Panc1 (cell line): ENCODE data around the gene RPL3. TPM values are rescaled to one million over a fixed set of nuclear protein-coding genes. Genes with fewer than 3 reads are reported as not detected.
A peak's percentile ranks its signal among the peaks of the same experiment; 100 is the strongest.

Experiments used
- ATAC-seq: fragments of 200-7000 bp; cut with Tn5 transposase; 2 replicates; pipeline ENCODE4 v1.9.1; 2020; ENCODE audit warnings: mild to moderate bottlenecking, moderate library complexity
- BruUV-seq: library from RNA; stranded (reverse); fragments of 400-500 nt; replicated peaks from 2 replicates; lab custom pipeline; 2021; lab: Mats Ljungman, UMichigan
- CTCF ChIA-PET: fragments of 300-600 bp; sonication (Branson Sonifier 250); formaldehyde crosslinking; loops from one replicate; lab custom pipeline; 2022; ENCODE audit warnings: antibody characterized with exemption; lab: Charles Lee
- POLR2A ChIA-PET: fragments of 300-600 bp; sonication (Branson Sonifier 250); formaldehyde crosslinking; loops from one replicate; lab custom pipeline; 2022; ENCODE audit warnings: antibody characterized with exemption; lab: Charles Lee
- DNase-seq: peaks from one replicate; pipeline ENCODE4 v3.0.0-alpha.2; 2010; ENCODE audit warnings: low read depth, low spot score
- H3K27ac ChIP-seq: 2 replicates; pipeline ENCODE4 v1.5.1; 2011; ENCODE audit warnings: mild to moderate bottlenecking, low read length, inconsistent platforms
- H3K27me3 ChIP-seq: fragments of 200-500 bp; sonication (Bioruptor generic); 2 replicates; pipeline ENCODE4 v1.6.0; 2014; ENCODE audit warnings: low read length, inconsistent platforms; ENCODE audit not compliant: control insufficient read depth, insufficient read depth
- H3K36me3 ChIP-seq: fragments of 200-500 bp; sonication (Bioruptor generic); 2 replicates; pipeline ENCODE4 v1.5.1; 2014; ENCODE audit warnings: inconsistent platforms, mild to moderate bottlenecking, low read length, moderate library complexity; ENCODE audit not compliant: control insufficient read depth, insufficient read depth
- H3K4me1 ChIP-seq: 2 replicates; pipeline ENCODE4 v1.5.1; 2011; ENCODE audit warnings: inconsistent platforms, mild to moderate bottlenecking, low read length, moderate library complexity; ENCODE audit not compliant: control insufficient read depth, insufficient read depth
- H3K4me3 ChIP-seq, 2 experiments: 2 replicates each; pipeline ENCODE4 v1.5.1; 2011 to 2012; ENCODE audit warnings: low read depth in 2 of 2, low read length in 2 of 2, mild to moderate bottlenecking in 2 of 2, inconsistent platforms in 1 of 2, moderate library complexity in 1 of 2
- H3K9me3 ChIP-seq: fragments of 200-500 bp; sonication (Bioruptor generic); 2 replicates; pipeline ENCODE4 v1.5.1; 2014; ENCODE audit warnings: low read depth, mild to moderate bottlenecking, inconsistent platforms, low read length, moderate library complexity; ENCODE audit not compliant: control insufficient read depth, insufficient read depth
- CTCF ChIP-seq: fragments of 450-650 bp; IDR thresholded peaks from 2 replicates; pipeline ENCODE4 v1.5.1; 2017; ENCODE audit warnings: mild to moderate bottlenecking
- POLR2AphosphoS5 ChIP-seq: IDR thresholded peaks from 2 replicates; pipeline ENCODE4 v1.6.1; 2012; ENCODE audit warnings: mild to moderate bottlenecking, low read depth, low read length, moderate library complexity
- REST ChIP-seq, 2 experiments: IDR thresholded peaks; 2 replicates each; pipeline ENCODE4 v1.6.1; 2011 to 2012; ENCODE audit warnings: low read depth in 2 of 2, control low read depth in 1 of 2, low read length in 1 of 2, mild to moderate bottlenecking in 1 of 2, moderate library complexity in 1 of 2; ENCODE audit not compliant: insufficient read depth in 1 of 2
- SIN3A ChIP-seq: IDR thresholded peaks from 2 replicates; pipeline ENCODE4 v1.6.1; 2012; ENCODE audit warnings: low read depth, mild to moderate bottlenecking, low read length, moderate library complexity, borderline replicate concordance; ENCODE audit not compliant: insufficient read depth
- TCF7L2 ChIP-seq: IDR thresholded peaks from 2 replicates; pipeline ENCODE4 v1.6.1; 2011; ENCODE audit warnings: mild to moderate bottlenecking, low read depth, low read length, inconsistent platforms
- in situ Hi-C: cut with HindIII; loops from 2 replicates; pipeline ENCODE4 v1.10.0; 2016; ENCODE audit warnings: low sequenced_read_pairs, low pct_unique_long_range_greater_than_20kb
- intact Hi-C: fragments of 100-400 bp; cut with micrococcal nuclease; formaldehyde crosslinking; loops from one replicate; pipeline ENCODE4 v1.10.0; 2022; ENCODE audit not compliant: unreplicated experiment
- total RNA-seq: library from RNA; stranded (reverse); gene quantifications from one replicate; pipeline ENCODE4 v1.2.1, GENCODE V29; 2021; ENCODE audit not compliant: unreplicated experiment

The RPL3 gene
- total RNA-seq, 1 experiment from 2014 or later: 885 TPM

GRCh38 chr22:39361496-39361895, 42.1 kb upstream of the RPL3 start:
- Histone ChIP-seq H3K27me3 (no peaks in the 10 kb centered on the region), H3K9me3 (no peaks in the 10 kb centered on the region), H3K27ac (no peak overlapping the region), H3K4me1 (peaks cover 19% of the 10 kb centered on the region), H3K4me3 (no peak overlapping the region), H3K36me3 (no peaks in the 10 kb centered on the region)
- BruUV-seq: no TSS peak
- no peak for DNase-seq
- ChIA-PET POLR2A (no interaction called here), CTCF (no interaction called here)
- in situ Hi-C loops (no loop called here), intact Hi-C loops (no loop called here)
- TF ChIP-seq CTCF (no peak), REST (IDR thresholded peaks at IDR 0.05; ENCODE audit: insufficient read depth in 1 of 2, low read depth in 2 of 2, low read length in 1 of 2) (no peak), SIN3A (no peak), POLR2AphosphoS5 (no peak), TCF7L2 (no peak)
- ATAC-seq: no peak

- no peak overlapping the region for H3K4me3 ChIP-seq
- in situ Hi-C loops: no loop called here
- CTCF ChIA-PET: interaction anchor here (0.7 kb wide), 1 partner anchor 12 kb away, joined by 4 read pairs; no protein-coding TSS in a partner anchor
- no TSS peak for BruUV-seq
- DNase-seq (no peak), ATAC-seq (peak; percentile 35; the same call in 1 of the 2 replicates)
- TF ChIP-seq TCF7L2: no peak
- TF ChIP-seq POLR2AphosphoS5: no peak
- TF ChIP-seq CTCF: no peak
- TF ChIP-seq REST (IDR thresholded peaks at IDR 0.05; ENCODE audit: insufficient read depth in 1 of 2, low read depth in 2 of 2, low read length in 1 of 2): no peak
- TF ChIP-seq SIN3A: no peak
- intact Hi-C loops: no loop called here
- no peaks in the 10 kb centered on the region for H3K27me3 ChIP-seq
- H3K36me3 ChIP-seq: no peaks in the 10 kb centered on the region
- H3K9me3 ChIP-seq: no peaks in the 10 kb centered on the region
- POLR2A ChIA-PET: no interaction called here
- H3K27ac ChIP-seq: no peak overlapping the region
- peaks cover 19% of the 10 kb centered on the region for H3K4me1 ChIP-seq
Observed at GRCh38 chr22:39360674-39361413, 41.4 kb upstream of the RPL3 start.
